ENCODE measurements around the gene SUSD4.

The SUSD4 gene

DNA sequence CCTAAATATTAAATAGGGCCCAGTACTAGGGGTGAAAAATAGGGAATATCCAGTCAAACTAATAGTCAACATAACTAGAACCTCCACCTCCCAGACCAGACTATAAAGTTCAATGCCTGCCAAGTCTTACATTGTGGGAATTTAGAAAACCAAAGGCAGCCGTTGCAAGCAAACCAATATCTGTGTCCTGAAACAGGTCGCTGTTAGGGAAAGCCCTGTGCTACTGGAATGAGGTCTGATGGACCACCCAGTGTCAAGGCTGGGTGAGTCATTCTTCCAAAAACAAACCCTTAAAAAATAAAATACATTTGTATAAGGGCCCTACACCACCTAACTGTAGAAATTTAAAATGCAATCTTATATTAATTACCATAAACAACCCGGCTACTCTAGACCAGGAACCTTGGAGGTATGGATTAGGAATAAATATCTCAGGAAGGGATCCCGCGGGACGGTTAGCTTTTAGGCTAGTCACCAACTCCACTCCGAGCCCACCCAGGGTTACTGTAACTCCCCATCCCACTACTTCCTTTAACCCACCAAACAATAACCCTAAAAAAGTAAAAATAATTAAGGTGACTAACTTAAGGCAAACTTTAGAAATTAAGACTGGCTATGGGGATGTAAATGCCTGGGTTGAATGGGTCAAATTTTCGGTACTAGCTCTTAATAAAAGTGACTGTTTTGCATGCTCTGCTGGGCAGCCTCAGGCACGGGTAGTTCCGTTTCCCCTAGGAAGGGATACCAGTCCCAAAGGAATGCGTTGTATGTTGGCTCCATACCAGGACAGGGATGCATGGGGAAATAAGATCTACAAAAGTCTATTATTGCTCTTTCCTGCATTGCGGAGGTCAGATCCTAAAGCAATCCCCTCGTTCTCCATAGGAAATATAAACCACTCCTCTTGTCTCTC is 155.6 kb downstream of the SUSD4 start:
- no peak for DNase-seq

DNA sequence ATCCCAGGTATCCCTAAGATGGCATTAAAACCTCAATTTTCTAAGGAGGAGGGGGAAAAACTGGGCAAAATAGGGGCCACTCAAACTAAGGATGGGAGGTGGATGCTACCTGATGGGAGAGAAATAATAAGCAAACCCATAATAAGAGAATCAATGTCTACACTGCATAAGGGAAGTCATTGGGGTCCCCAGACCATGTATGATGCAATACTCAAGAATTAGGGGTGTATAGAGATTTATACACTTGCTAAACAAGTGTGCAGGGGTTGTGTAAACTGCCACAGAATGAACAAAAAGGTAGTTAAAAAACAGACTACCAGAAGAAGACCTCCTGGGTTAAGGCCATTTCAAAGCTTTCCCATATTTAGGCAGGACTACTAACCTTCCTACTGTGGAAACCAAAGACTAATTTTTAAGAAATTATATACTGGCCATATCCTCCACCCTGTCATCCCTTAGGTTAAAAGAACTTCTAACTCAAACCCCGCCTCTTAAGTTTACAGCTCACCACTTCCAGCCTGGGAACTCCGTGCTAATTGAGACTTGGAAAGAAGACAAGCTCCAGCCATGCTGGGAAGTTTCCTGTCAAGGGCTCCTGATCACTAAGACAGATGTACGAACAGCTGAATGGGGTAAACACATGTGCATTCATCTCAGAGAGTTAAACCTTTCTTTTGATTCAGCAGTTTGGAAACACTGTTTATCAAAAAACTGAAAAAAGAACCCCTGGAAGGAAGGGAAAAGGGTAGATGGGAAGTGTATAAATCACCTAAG is 156.5 kb downstream of the SUSD4 start:
- DNase-seq: peak; percentile 21

DNA sequence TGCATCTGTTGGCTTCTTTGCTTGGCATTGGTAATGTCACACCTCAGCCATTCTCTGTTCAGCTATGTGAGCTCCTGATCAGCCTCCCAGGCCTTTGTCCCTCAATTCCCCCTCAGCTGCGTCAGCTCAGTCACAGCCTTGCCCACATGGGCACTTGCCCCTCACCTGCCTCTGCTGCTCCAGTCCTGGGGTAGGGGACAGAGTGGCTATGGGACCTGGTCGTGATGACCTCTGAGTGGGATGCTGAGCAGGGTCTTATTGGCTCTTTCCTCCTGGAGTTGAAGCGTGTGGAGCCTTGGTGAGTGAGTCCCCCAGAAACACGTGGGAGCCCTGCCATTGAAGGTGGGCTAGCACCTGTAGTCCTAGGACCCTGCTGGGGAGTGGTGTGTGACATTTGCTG is 159.6 kb downstream of the SUSD4 start:
- no peak for DNase-seq

DNA sequence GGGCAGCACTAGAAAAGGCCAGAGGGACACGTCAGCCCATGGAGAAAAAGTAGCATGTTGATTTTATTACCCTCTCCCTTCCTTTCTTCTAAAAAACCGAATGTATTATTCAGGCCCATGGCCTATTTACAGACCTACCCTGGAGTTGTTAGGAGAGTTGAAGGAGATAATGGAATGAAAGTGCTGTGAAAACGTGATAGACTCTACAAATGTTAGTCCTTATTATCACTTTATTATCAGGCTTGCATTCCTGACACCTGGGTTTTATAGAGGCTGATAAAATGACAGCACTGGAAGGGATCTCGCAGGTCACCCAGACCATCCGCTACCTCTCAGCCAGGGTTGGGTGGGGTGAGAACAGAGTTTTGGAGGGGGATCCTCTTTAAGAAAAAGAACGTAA is 160.3 kb downstream of the SUSD4 start:
- no peak for DNase-seq

DNA sequence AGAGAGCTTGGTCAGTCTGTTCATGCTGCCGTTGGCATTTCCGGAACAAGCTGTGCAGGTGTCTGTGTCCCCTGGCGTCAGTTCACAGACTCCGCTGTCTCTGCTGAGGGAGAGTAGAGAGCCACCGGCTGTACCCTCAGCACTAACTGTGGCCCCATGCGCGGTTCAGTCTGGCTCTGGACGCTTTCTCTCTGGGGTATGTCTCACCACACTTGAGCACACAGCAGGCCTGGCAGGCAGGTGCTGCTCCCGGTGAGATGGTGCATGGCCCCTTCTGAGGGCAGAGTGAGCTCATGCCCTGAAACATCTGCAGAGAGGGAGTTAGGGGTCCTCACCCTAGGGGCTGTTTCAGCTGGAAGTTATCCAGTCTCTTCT is 161.0 kb downstream of the SUSD4 start:
- DNase-seq: no peak

DNA sequence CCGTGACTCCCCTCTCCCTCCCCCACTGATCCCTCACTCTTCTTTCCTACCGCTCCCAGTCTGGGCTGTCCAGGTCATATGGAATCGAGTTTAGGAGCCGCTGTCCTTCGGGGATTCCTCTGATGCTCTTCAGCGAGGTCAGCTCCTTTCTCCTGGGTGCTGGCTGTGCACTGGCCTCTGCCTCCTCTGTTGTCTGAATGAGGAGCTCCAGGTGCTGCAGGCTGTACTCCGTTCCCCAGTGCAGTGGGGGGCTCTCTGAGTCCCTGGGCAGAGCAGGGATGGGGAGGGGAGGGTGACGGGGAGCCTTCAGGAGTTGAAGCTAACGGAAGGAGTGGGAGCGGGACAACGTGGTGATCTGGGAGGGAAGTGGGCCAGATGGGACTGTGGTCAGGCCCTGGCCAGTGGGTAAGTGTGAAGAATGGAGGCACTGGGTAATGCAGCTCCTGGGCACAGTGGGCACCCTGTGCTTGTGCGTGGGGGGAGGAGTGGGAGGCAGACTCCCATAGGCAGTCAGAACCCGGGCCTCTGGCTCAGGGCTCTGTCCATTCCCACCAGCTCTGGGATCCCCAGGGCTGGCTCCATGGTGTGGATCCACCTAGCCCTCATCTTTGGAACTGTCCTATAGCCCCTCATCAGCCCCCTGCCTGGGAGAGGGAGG is 161.5 kb downstream of the SUSD4 start:
- DNase-seq: no peak

DNA sequence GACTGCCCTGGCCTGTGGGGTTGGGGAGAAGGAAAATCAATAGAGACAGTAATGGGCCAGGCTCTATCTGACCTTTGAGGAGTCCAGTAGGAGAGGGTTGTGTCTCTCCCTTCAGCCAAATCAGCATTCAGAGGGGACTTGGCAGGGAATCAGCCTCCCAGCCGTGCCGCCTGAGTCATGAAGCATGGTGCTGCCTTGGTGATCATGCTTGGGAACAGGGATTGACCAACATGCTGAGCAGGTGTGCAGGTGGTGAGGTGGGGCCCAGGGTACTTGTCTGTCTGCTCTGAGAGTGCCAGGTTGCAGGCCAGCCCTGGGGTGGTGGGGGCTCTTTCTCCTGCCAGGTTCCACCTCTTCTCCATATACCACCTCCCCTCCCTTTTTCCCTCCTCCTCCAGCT is 162.0 kb downstream of the SUSD4 start:
- DNase-seq: no peak

DNA sequence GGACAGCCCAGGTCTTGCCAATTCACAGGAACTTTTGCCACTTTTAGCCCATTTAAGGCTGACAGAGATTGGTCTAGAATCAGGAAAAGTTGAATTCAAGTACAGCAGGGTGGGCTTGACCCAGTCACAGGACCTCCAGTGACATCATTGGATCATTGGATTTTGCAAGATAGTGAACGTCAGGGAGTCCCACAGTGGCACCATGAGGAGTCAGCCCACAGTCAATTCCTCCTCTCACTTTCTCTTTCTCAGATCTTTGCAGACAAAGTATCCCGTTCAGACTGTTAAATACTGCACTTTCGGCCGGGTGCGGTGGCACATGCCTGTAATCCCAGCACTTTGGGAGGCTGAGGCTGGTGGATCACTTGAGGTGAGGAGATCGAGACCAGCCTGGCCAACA is 163.1 kb downstream of the SUSD4 start:
- DNase-seq: no peak

DNA sequence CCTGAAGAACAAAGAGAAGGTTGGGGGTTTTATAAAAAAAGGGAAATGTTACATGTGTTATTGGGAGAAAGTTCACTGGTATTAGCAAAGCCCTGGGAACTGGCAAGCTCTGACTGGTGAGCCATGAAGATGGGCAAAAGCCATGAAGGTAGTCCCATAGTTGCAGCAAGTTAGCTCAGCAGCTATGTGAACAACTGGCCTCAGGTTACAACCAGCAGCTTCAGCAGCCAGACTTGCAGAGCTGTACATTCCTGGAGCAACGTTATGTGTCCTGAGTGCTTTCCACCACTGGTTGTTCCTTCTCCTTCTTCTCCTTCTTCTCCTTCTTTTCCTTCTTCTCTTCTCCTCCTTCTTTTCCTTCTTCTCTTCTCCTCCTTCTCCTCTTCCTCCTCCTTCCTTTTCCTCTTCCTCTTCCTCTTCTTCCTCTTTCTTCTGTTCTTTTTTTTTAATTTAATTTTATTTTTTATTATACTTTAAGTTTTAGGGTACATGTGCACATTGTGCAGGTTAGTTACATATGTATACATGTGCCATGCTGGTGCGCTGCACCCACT is 164.8 kb downstream of the SUSD4 start:
- no peak for DNase-seq

DNA sequence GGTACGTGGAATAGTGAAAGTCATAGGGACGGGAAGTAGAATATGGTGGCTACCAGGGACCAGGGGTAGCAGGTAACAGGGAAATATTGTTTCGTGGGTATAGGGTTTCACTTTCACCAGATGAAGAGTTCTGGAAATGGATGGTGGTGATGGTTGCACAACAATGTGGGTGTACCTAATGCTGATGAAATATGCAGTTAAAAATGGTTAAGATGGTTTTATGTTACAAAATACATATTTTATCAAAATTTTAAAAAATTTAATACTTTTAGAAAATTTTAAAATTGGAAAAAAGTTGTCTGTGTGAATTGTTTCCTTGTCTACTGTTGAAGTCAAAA is 165.4 kb downstream of the SUSD4 start:
- no peak for DNase-seq

DNA sequence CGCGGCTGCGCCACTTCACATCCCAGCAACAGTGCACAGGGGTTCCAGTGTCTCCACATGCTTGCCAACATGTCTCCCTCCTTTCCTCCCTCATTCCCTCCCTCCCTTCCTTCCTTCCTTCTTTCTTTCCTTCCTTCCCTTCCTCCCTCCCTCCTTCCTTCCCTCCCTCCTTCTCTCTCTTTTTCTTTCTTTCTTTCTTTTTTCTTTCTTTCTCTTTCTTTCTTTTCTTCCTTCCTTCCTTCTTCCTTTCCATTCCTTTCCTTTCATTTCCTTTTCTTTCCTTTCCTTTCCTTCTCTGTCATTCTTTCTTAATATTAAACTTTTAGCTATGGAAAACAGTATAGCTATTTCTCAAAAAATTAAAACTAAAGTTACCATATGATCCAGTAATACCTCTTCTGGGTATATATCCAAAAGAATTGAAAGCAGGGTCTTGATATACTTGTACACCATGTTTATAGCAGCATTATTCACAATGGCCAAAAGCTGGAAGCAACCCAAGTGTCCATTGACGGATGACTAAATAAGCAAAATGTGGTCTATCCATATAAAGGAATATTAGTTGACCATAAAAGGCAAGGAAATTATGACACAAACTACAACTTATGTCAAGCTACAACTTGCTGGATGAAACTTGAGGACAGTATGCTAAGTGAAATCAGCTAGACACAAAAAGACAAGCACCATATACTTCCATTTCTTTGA is 165.9 kb downstream of the SUSD4 start:
- DNase-seq: no peak

DNA sequence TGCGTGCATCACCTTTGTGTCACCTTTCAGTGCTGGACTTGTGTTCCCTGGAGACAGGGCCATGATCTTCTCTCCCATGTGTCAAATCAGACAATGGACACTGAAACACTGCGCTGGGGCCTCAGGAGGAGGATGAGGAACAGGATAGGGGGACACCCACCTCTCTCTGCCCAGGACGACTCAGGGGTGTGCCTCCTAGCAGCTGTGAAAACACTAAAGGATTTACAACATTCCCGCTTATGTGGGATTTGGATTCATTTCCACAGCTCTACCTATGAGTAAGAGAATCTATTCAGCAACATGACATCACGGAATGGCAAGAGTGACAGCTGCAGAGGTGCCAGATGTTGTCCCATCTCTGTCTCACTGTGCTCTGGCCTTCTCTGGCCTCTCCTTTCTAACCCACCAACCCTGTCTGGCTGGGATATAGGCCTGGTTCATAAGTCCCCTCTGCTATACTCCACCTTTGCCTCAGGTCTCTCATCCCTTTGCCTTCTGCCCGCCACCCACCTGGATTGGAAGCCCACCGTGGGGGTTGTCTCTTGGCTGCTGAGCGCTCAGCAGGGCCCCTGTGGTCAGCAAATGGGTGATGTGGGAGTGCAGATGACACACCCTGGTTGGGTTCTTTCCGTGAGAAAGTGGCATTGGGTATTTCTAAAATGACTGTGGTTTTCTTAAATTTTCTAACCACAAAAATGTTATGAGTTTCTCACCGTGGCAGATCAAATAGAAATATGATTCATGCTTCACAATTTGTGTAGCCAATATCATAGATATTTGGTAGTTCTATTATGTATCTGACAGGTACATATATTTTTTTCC is 173.9 kb downstream of the SUSD4 start:
- no peak for DNase-seq

DNA sequence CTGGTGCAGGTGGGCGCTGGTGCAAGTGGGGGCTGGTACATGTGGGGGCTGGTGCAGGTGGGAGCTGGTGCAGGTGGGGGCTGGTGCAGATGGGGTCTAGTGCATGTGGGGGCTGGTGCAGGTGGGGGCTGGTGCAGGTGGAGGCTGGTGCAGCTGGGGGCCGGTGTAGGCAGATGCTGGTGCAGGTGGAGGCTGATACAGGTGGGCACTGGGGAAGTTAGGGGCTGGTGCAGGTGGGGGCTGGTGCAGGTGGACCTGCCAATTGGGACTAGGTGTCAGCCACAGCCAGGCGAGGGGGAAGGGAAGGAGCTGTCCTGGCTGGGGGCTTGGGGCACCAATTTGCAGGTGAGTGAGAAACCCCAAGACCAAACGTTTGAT is 174.5 kb downstream of the SUSD4 start:
- no peak for DNase-seq

DNA sequence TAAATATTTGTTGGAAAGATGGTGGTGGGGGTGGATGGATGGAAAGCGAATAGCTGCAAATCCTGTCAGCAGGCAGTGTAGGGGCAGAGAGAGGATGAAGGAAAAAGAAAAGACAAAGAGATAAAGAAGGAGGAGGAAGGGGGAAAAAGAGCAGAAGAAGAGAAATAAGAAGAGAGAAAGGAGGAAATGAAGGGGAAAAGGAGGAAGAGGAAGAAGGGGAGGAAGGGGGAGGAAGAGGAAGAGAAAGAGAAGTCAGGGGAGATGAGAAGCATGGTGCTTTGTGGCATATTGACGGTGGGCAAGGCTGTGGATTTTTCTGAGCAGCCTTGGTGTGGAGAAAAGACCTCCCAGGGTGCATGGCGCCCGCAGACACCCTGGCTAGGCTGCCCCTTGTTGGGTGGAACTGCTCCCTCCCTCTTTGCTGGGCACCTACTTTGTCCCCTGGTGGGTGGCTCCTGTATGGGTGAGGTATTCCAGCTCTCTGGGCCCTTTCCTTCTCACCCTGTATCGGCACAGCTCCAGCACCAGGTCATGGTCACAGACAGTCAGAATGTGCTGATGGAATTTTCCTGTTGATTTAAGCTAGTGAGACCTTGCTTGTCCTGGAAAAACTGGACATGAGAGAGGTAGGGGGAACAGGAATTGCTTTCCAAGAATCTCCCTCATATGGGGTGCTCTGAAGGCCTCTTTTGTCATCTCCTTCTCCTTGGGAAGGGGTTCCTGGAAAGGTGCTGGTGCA is 175.2 kb downstream of the SUSD4 start:
- no peak for DNase-seq

DNA sequence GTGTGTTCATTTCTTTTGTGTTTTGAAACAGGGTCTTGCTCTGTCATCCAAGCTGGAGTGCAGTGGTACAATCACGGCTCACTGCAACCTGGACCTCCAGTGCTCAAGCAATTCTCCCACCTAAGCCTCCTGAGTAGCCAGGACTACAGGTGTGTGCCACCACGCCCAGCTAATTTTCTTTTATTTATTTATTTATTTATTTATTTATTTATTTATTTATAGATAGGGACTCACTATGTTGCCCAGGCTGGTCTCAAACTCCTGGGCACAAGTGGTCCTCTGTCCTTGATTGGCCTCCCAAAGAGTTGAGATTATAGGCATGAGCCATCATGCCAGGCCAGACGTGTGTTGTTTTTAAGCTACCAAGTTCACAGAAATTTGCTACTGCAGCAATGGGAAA is 177.2 kb downstream of the SUSD4 start:
- no peak for DNase-seq

DNA sequence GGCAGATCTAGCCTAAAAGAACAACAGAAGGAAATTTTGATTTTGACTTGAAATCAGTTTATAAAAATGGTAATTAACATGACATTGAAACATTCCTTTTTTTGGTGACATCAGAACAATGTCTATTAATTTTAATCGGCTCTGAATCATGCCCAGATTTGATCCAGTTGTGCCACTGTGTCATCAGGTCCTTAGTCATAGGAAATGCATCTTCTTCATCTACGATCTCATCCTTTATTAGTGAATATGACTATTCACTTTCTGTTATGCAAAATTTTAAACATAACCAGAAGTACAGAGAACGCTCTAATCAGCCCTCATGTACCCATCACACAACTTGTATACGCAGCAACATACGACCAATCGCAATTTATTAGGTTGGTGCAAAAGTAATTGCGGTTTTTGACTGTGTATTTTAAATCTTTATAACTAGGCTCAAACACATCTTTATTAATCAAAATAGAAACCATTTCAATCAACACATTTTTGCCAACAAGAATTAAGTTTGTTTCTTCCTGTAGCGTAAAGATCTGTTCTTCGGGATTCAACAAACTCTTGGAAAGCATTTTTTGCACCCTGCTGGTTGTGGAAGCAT is 180.6 kb downstream of the SUSD4 start:
- DNase-seq: no peak

DNA sequence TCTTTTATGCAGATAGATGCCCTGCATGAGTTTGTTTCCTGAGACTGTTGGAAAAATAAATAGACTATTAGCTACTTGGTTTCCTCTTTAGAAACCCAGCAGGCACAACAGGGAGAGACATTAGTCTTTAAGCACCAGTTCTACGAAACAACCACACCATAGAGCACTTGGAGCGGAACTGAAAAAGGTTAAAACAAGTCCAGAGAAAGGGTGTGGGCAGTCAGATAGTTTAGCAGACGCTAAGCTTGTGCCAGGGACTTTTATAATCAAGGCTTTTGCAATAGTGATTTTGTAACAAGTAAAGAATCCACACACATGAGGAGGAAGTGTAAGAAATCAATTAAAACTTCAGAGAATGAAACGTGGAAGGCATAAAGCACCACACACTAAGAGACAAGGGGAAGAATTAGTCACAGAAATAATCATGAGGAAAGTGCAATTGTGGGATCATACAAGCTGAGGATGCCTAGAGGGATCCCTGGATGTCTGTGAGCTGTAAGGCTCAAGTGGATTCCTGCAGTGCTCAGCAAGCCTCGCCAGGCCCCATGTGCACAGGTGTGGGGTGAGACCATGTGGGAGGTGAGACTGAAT is 183.2 kb downstream of the SUSD4 start:
- DNase-seq: no peak

DNA sequence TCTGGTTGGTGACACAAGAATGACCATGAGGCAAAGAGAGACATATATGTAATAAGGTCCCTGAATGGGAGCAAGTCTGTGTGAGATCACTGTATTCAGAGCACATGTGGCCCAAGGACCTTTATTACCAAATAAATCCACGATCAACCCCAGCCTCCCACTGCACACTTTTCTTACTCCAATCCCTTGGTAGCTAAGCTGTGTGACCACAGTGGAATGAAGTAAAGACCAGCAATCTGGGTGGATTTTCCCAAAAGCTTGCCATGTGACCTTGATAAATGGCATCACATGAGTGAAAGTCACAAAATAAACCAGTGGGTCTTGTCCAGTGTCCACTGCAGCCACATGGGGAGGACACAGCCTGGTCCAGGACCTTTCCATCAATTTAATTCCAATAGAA is 184.2 kb downstream of the SUSD4 start:
- DNase-seq: no peak

DNA sequence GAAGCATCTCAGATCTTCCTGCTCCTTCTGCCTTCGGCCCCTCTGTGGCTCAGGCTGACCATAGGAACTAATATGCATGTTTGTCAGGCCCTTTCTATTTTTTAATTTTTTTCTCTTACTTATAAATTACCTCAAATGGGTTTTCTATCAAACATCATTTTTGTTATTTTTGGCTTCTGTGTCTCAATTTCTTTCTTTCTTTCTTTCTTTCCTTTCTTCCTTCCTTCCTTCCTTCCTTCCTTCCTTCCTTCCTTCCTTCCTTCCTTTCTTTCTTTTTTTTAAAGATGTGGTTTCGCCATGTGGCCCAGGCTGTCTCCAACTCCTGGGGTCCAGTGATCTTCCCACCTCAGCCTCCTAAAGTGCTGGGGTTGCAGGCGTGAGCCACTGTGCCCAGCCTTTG is 184.7 kb downstream of the SUSD4 start:
- no peak for DNase-seq

DNA sequence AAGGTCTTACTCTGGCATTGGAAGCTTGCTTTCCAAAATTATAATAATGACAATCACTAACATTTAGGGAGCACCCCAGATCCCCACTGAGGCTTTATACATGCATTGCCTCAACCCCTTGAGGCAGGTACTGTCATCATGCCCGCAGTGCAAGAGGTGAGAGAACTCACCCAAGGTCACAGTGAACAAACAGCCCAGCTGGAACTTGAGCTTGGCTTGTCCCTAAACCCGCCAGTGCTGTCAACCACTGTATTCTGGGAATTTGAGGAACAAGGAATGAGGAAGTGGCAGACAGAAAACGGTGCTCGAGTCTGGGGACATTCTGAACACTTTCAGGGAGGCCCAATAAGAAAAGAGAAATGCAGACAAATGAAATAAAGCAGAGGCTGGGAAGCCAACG is 186.3 kb downstream of the SUSD4 start:
- DNase-seq: no peak

DNA sequence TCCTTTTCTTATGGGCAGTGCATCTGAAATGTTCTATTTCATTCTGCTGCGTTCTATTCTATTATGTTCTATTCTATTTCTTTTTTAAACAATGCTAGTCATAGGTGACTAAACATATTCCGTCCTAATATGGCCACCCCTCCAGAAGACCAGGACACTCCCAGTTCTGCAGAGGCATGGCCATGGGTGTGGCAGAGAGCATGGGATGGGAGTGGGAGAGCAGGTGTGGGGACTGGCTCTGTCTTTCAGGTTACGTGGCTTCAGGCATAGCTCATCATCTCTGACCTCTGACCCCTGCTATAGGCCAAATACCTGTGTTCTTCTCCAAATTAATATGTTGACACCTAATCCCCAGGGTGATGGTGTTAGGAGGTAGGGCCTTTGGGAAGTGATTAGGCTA is 187.5 kb downstream of the SUSD4 start:
- no peak for DNase-seq

Data from NCI-H1694 treated with DMSO at 0.1 percent for 48 hours (cell line).